A549 (cell line): ENCODE data around the gene COQ10A. TPM values are rescaled to one million over a fixed set of nuclear protein-coding genes. Genes with fewer than 3 reads are reported as not detected.

Source experiments
- ATAC-seq, 2 experiments: fragments of 200-7000 bp in 1 of 2; fragments of >200 bp in 1 of 2; cut with Nextera tagmentation in 1 of 2; cut with Tn5 transposase in 1 of 2; 3 replicates each; pipeline versions ENCODE4 v1.8.0 to v1.9.1; 2018 to 2020; ENCODE audit warnings: mild to moderate bottlenecking in 1 of 2, moderate library complexity in 1 of 2
- CTCF ChIA-PET: fragments of 300-600 bp; sonication (Branson Sonifier 250); formaldehyde crosslinking; extraction: SDS; loops from one replicate; lab custom pipeline; 2021; ENCODE audit warnings: antibody characterized with exemption, inconsistent platforms; lab: Yijun Ruan, JAX
- POLR2A ChIA-PET: fragments of 350-600 bp; formaldehyde crosslinking; extraction: SDS; loops from one replicate; lab custom pipeline; 2021; ENCODE audit warnings: antibody characterized with exemption, inconsistent platforms; lab: Yijun Ruan, JAX
- DNase-seq, 2 experiments: peaks; one replicate each; pipeline versions ENCODE4 v3.0.0 to v3.0.0-alpha.2; 2011 to 2016; ENCODE audit warnings: low read depth in 1 of 2, low spot score in 1 of 2
- FAIRE-seq: peaks from 2 replicates; lab custom pipeline; 2011; peaks lifted over from hg19 to GRCh38; lab: Jason Lieb, UNC
- H3K27ac ChIP-seq, 2 experiments: fragments of >200 bp; sonication (Bioruptor Twin); formaldehyde crosslinking; 3 replicates each; pipeline ENCODE4 v1.5.1; 2016 to 2017
- H3K4me1 ChIP-seq: fragments of >200 bp; sonication (Bioruptor Twin); formaldehyde crosslinking; 3 replicates; pipeline ENCODE4 v1.6.1; 2016
- H3K4me2 ChIP-seq: fragments of >200 bp; sonication (Bioruptor Twin); formaldehyde crosslinking; 3 replicates; pipeline ENCODE4 v1.6.1; 2016
- H3K4me3 ChIP-seq: fragments of >200 bp; sonication (Bioruptor Twin); formaldehyde crosslinking; 3 replicates; pipeline ENCODE4 v1.5.1; 2016
- H3K9me3 ChIP-seq: fragments of >200 bp; sonication (Bioruptor Twin); formaldehyde crosslinking; 3 replicates; pipeline ENCODE4 v1.6.1; 2016
- BHLHE40 ChIP-seq: IDR thresholded peaks from 2 replicates; pipeline ENCODE4 v1.6.1; 2012; ENCODE audit warnings: low read depth, low read length, inconsistent platforms
- CBX8 ChIP-seq: fragments of 200-600 bp; sonication (generic); IDR thresholded peaks from 2 replicates; pipeline ENCODE4 v1.6.1; 2016
- CEBPB ChIP-seq, 2 experiments: fragments of >200 bp in 1 of 2; sonication (Bioruptor Twin) in 1 of 2; formaldehyde crosslinking in 1 of 2; IDR thresholded peaks; 2 replicates each; pipeline ENCODE4 v1.6.1; 2012 to 2016
- CHD2 ChIP-seq: fragments of 150-350 bp; IDR thresholded peaks from 2 replicates; pipeline ENCODE4 v1.6.1; 2014; ENCODE audit warnings: low read length; ENCODE audit not compliant: partially characterized antibody
- CHD4 ChIP-seq: fragments of 200-600 bp; sonication (generic); IDR thresholded peaks from 2 replicates; pipeline ENCODE4 v1.6.1; 2016; ENCODE audit warnings: antibody characterized with exemption, mild to moderate bottlenecking, borderline replicate concordance
- EP300 ChIP-seq, 2 experiments: fragments of >200 bp; sonication (Bioruptor Twin); formaldehyde crosslinking; IDR thresholded peaks; 2 replicates in 1 of 2; 3 replicates in 1 of 2; pipeline ENCODE4 v1.6.1; 2016 to 2017
- ESRRA ChIP-seq: fragments of 150-350 bp; IDR thresholded peaks from 2 replicates; pipeline ENCODE4 v1.6.1; 2014; ENCODE audit warnings: mild to moderate bottlenecking, low read length, borderline replicate concordance
- FOSB ChIP-seq: fragments of 250-450 bp; sonication (Bioruptor Pico); IDR thresholded peaks from 2 replicates; pipeline ENCODE4 v1.5.0; 2020; ENCODE audit warnings: mild to moderate bottlenecking, moderate library complexity
- FOSL2 ChIP-seq, 2 experiments: fragments of 450-650 bp in 1 of 2; fragments of >200 bp in 1 of 2; sonication (Bioruptor Twin) in 1 of 2; formaldehyde crosslinking; IDR thresholded peaks; 2 replicates each; pipeline versions ENCODE4 v1.5.0 to v1.6.1; 2016 to 2020; ENCODE audit warnings: mild to moderate bottlenecking in 1 of 2, moderate library complexity in 1 of 2
- FOXS1 ChIP-seq: fragments of 250-450 bp; sonication (Bioruptor Pico); IDR thresholded peaks from 2 replicates; pipeline ENCODE4 v1.5.0; 2020; ENCODE audit warnings: mild to moderate bottlenecking, moderate library complexity
- GATA3 ChIP-seq: IDR thresholded peaks from 2 replicates; pipeline ENCODE4 v1.6.1; 2012; ENCODE audit warnings: borderline replicate concordance
- HEYL ChIP-seq: fragments of 250-450 bp; sonication (Bioruptor Pico); IDR thresholded peaks from 2 replicates; pipeline ENCODE4 v1.8.0; 2021; ENCODE audit warnings: mild to moderate bottlenecking, moderate library complexity
- HOXA7 ChIP-seq: fragments of 250-450 bp; sonication (Bioruptor Pico); IDR thresholded peaks from 2 replicates; pipeline ENCODE4 v1.5.0; 2020; ENCODE audit warnings: mild to moderate bottlenecking, moderate library complexity
- HOXB13 ChIP-seq: fragments of 250-450 bp; sonication (Bioruptor Pico); IDR thresholded peaks from 2 replicates; pipeline ENCODE4 v1.5.0; 2020; ENCODE audit warnings: low read depth, mild to moderate bottlenecking, moderate library complexity
- JUNB ChIP-seq: fragments of >200 bp; sonication (Bioruptor Twin); formaldehyde crosslinking; IDR thresholded peaks from 2 replicates; pipeline ENCODE4 v1.6.1; 2016
- KDM1A ChIP-seq: fragments of 200-600 bp; sonication (generic); IDR thresholded peaks from 2 replicates; pipeline ENCODE4 v1.6.1; 2016; ENCODE audit warnings: low read depth, mild to moderate bottlenecking
- MAZ ChIP-seq: fragments of 150-350 bp; IDR thresholded peaks from 2 replicates; pipeline ENCODE4 v1.6.1; 2014; ENCODE audit warnings: antibody characterized with exemption, low read depth, low read length, borderline replicate concordance
- PHF8 ChIP-seq: fragments of 200-600 bp; sonication (generic); IDR thresholded peaks from 2 replicates; pipeline ENCODE4 v1.6.1; 2016; ENCODE audit warnings: low read depth, mild to moderate bottlenecking, antibody characterized with exemption, moderate library complexity, borderline replicate concordance
- POLR2A ChIP-seq: IDR thresholded peaks from 2 replicates; pipeline ENCODE4 v1.6.1; 2012; ENCODE audit warnings: mild to moderate bottlenecking, low read length
- RARB ChIP-seq: fragments of 250-450 bp; sonication (Bioruptor Pico); IDR thresholded peaks from 2 replicates; pipeline ENCODE4 v1.8.0; 2021; ENCODE audit warnings: mild to moderate bottlenecking, moderate library complexity
- RCOR1 ChIP-seq: fragments of 150-350 bp; IDR thresholded peaks from 2 replicates; pipeline ENCODE4 v1.6.1; 2014; ENCODE audit warnings: antibody characterized with exemption, low read length, low read depth
- RNF2 ChIP-seq: fragments of 200-600 bp; sonication (generic); IDR thresholded peaks from 2 replicates; pipeline ENCODE4 v1.6.1; 2016; ENCODE audit warnings: low read depth, mild to moderate bottlenecking, antibody characterized with exemption, moderate library complexity, borderline replicate concordance
- SREBF2 ChIP-seq: fragments of 450-650 bp; IDR thresholded peaks from 2 replicates; pipeline ENCODE4 v1.6.1; 2014; ENCODE audit warnings: mild to moderate bottlenecking, moderate library complexity
- TFCP2L1 ChIP-seq: fragments of 250-450 bp; sonication (Bioruptor Pico); IDR thresholded peaks from 2 replicates; pipeline ENCODE4 v1.5.0; 2021; ENCODE audit warnings: mild to moderate bottlenecking
- ZC3H11A ChIP-seq: fragments of 450-650 bp; IDR thresholded peaks from 2 replicates; pipeline ENCODE4 v1.6.1; 2014; ENCODE audit warnings: antibody characterized with exemption, mild to moderate bottlenecking
- ZFP36 ChIP-seq: fragments of 450-650 bp; IDR thresholded peaks from 2 replicates; pipeline ENCODE4 v1.6.1; 2014; ENCODE audit warnings: borderline replicate concordance; ENCODE audit not compliant: partially characterized antibody
- ZNF302 ChIP-seq: fragments of 250-450 bp; sonication (Bioruptor Pico); IDR thresholded peaks from 2 replicates; pipeline ENCODE4 v1.9.0; 2021; ENCODE audit warnings: inconsistent platforms, mild to moderate bottlenecking, moderate library complexity
- WGBS: methylation state at CpG from one replicate; pipeline ENCODE4 v1.1.6; 2017; ENCODE audit errors: missing lambda C conversion rate; 5-methylcytosine and 5-hydroxymethylcytosine counted together
- polyA plus RNA-seq, 4 experiments: library from polyadenylated mRNA; depleted of rRNA in 3 of 4; stranded (reverse); fragments of >200 nt; fragmentation: RNase III in 1 of 4; extraction: RNeasy Plus Mini Kit Qiagen cat#74134 plus additional on column Dnase treatment in 1 of 4; gene quantifications; 2 replicates in 3 of 4; 3 replicates in 1 of 4; pipeline ENCODE4 v1.2.3, GENCODE V29; 2011 to 2017
- TF ChIP-seq, protein P1 (sequence below): fragments of 450-650 bp; IDR thresholded peaks from 2 replicates; pipeline ENCODE4 v1.6.1; 2014; ENCODE audit warnings: antibody characterized with exemption
- TF ChIP-seq, protein P2 (sequence below): IDR thresholded peaks from 2 replicates; pipeline ENCODE4 v1.6.1; 2012
- TF ChIP-seq, protein P3 (sequence below): fragments of >200 bp; sonication (Bioruptor Twin); formaldehyde crosslinking; IDR thresholded peaks from 3 replicates; pipeline ENCODE4 v1.6.1; 2016

The COQ10A gene
- polyA plus RNA-seq, 2 of the 4 experiments (the other 2 are of a cell fraction), result 23.5 to 40.9 TPM

DNA sequence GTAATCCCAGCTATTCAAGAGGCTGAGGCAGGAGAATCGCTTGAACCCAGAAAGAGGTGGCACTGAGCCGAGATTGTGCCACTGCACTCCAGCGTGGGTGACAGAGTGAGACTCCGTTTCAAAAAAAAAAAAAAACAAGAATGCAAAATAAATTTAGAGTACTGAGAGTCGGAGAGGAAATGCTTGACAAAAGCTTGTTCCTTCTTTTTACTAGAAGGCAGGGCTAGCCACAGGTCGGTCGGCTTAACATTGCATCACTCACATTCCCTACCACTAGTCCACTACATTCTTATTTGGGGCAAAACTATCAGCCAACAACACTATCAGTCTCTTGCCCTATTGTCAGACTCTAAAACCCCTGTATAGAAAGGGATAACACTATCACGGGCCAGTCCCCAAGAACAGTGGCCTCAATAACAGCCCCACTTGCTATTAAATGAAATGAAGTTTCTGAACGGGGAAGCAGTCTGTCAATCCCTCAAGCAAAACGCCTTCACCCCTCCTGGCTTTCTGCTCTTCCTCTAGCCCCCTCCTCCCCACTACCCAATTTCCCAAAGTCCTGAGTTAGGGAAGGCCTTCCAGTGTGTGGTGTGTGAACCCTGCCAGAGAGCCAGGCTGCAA lies 46.0 kb upstream of the COQ10A start:
- TF ChIP-seq CEBPB (IDR thresholded peaks at IDR 0.05) (0 out of 4 replicates have a peak, but pooled peaks of 1 of the 2 experiments have one; percentile 5), HOXB13 (no peak)
- ChIA-PET POLR2A (interaction anchor here (1.0 to 2.3 kb wide), 7 partner anchors 10 to 103 kb away, joined by 4 to 34 read pairs (median 10); partner anchors contain the start of genes COQ10A, SMARCC2 and ZC3H10), CTCF (interaction anchor here (0.6 to 4.2 kb wide), 17 partner anchors 9 to 416 kb away, joined by 3 to 67 read pairs (median 5); partner anchors contain the start of genes ANKRD52, SMARCC2 and ZC3H10)
- no peak for FAIRE-seq
- H3K4me2 ChIP-seq, result peak overlapping the region; percentile 94
- 55% methylated on average over 10 of the region's 10 CpGs for WGBS
- peaks cover 26% of the 10 kb centered on the region for H3K4me1 ChIP-seq
- H3K4me3 ChIP-seq, result peak overlapping the region; percentile 71
- H3K27ac ChIP-seq, result peak overlapping the region; percentile 91 to 94
- no peak for ATAC-seq
- no peaks in the 10 kb centered on the region for H3K9me3 ChIP-seq
- DNase-seq, result no peak

DNA sequence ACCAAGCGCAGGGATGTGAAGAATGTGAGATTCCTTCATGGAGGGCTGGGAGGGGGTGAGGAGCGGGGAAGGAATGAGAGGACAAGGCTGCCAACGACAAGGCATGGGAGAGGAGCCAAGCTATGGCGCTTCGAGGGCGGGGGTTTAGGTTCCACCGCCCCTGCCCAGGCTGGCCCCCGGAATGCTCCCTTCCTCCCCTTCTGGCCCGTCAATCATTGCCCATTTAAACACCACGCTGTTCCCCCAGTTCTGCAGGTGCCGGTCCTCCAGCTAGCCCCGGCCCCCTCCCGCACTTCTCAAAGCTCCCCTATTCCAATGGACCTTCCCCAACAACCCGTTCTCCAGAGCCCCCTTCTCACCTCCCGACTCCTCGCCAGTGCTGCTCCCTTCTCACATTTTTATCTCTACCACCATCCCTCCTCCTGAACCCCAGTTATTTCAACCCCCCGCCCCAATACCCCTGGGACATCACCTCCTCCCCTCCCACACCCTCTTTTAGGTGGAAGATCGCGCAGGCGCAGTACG lies 45.4 kb upstream of the COQ10A start:
- CTCF ChIA-PET, result interaction anchor here (0.6 to 4.2 kb wide), 20 partner anchors 9 to 483 kb away, joined by 3 to 67 read pairs (median 4); partner anchors contain the start of genes ANKRD52, SMARCC2 and ZC3H10
- TF ChIP-seq, protein P1, sequence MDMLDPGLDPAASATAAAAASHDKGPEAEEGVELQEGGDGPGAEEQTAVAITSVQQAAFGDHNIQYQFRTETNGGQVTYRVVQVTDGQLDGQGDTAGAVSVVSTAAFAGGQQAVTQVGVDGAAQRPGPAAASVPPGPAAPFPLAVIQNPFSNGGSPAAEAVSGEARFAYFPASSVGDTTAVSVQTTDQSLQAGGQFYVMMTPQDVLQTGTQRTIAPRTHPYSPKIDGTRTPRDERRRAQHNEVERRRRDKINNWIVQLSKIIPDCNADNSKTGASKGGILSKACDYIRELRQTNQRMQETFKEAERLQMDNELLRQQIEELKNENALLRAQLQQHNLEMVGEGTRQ, result no peak
- no peak for TF ChIP-seq RARB
- no peak; the same call in 1 of the 2 replicates for TF ChIP-seq PHF8
- TF ChIP-seq MAZ, result no peak
- no peak for TF ChIP-seq CEBPB (IDR thresholded peaks at IDR 0.05)
- no peak for TF ChIP-seq SREBF2
- TF ChIP-seq RNF2, result no peak
- ATAC-seq (peak; percentile 7 to 10), DNase-seq (peak; percentile 39 to 87), FAIRE-seq (no peak)
- H3K27ac ChIP-seq, result peak overlapping the region; percentile 91 to 94
- peaks cover 26% of the 10 kb centered on the region for H3K4me1 ChIP-seq
- H3K4me3 ChIP-seq, result peak overlapping the region; percentile 71
- peak overlapping the region; percentile 94 for H3K4me2 ChIP-seq
- no peaks in the 10 kb centered on the region for H3K9me3 ChIP-seq
- POLR2A ChIA-PET, result interaction anchor here (0.8 to 2.3 kb wide), 22 partner anchors 10 to 287 kb away, joined by 3 to 34 read pairs (median 6); partner anchors contain the start of genes ANKRD52, COQ10A, ESYT1 and PA2G4
- WGBS, result 2% methylated on average over 19 of the region's 21 CpGs

DNA sequence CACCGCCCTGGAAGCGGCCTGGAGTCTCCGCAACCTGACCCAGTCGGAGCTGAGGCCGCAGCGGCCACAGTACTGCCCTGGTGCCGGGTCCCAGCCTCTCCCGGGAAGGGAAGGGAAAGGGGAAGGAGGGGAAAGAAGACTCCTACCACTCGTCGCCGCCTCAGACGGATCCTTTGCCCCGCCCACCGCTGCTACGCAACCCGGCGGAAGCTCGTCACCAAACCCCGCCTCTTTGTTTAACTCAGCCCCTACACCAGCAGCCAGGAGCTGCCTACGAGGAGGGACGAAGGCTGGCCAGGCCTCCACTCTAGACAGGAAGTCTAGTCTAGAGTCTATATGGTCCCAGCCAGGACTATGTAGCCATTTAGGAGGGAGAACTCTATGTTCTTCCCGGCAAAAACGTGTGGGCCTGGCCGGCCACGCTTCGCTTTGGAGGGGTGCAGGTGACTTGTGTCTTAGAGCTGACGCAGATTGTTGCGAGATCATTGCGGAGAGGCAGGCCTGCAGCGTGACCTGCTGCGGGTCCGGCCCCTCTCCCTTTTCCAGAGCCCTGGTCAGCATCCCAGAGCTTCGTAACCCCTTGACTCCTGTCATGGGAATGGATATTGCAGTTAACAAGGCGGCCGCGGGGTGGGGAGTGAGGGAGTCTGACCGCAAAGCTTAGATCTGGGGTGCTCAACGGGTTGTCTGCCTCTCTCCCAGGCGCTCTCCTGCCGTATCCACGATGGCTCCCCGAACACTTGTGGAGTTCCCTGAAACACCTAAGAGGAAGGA lies 44.8 kb upstream of the COQ10A start, which contains the start of gene RNF41:
Gene RNF41 (minus strand): TSS at position 166 of the 774 bp plus-strand sequence. CDS start 7,875 bp downstream, outside the sequence.
- Histone ChIP-seq H3K9me3 (no peaks in the 10 kb centered on the region), H3K4me3 (peak within 1 kb of the TSS; percentile 71), H3K4me1 (peaks cover 26% of the 10 kb centered on the region), H3K27ac (peak within 1 kb of the TSS; percentile 91 to 94), H3K4me2 (peak within 1 kb of the TSS; percentile 94)
- CTCF ChIA-PET, result interaction anchor here (0.5 to 4.2 kb wide), 28 partner anchors 10 to 483 kb away, joined by 3 to 67 read pairs (median 4); partner anchors contain the start of genes ANKRD52, SMARCC2 and ZC3H10
- 8% methylated on average over 33 of the region's 42 CpGs for WGBS
- POLR2A ChIA-PET, result interaction anchor here (0.8 to 2.3 kb wide), 23 partner anchors 9 to 287 kb away, joined by 3 to 34 read pairs (median 5); partner anchors contain the start of genes ANKRD52, COQ10A, ESYT1 and PA2G4
- ATAC-seq, result peak; percentile 82 to 89
- peak; percentile 97 to 100 for DNase-seq
- FAIRE-seq, result no peak
- TF ChIP-seq CEBPB (IDR thresholded peaks at IDR 0.05), result 0 out of 4 replicates have a peak, but pooled peaks of 1 of the 2 experiments have one; percentile 19
- no peak for TF ChIP-seq CBX8
- peak; percentile 74 for TF ChIP-seq POLR2A
- TF ChIP-seq FOSL2 (IDR thresholded peaks at IDR 0.05), result no peak
- no peak for TF ChIP-seq FOSL2 (CRISPR knock-in tag; IDR thresholded peaks at IDR 0.05)
- no peak for TF ChIP-seq EP300 (IDR thresholded peaks at IDR 0.05)
- no peak for TF ChIP-seq CHD4
- TF ChIP-seq RNF2, result no peak
- peak; percentile 33; the same call in 1 of the 2 replicates for TF ChIP-seq GATA3
- TF ChIP-seq ZFP36, result no peak
- no peak for TF ChIP-seq HOXB13
- TF ChIP-seq, protein P2, sequence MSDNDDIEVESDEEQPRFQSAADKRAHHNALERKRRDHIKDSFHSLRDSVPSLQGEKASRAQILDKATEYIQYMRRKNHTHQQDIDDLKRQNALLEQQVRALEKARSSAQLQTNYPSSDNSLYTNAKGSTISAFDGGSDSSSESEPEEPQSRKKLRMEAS, result peak; percentile 64
- TF ChIP-seq KDM1A, result no peak
- no peak for TF ChIP-seq ESRRA
- TF ChIP-seq CHD2, result no peak
- no peak for TF ChIP-seq FOXS1 (CRISPR knock-in tag)
- no peak for TF ChIP-seq JUNB
- TF ChIP-seq TFCP2L1 (CRISPR knock-in tag), result no peak
- TF ChIP-seq FOSB (CRISPR knock-in tag), result no peak
- TF ChIP-seq, protein P3, sequence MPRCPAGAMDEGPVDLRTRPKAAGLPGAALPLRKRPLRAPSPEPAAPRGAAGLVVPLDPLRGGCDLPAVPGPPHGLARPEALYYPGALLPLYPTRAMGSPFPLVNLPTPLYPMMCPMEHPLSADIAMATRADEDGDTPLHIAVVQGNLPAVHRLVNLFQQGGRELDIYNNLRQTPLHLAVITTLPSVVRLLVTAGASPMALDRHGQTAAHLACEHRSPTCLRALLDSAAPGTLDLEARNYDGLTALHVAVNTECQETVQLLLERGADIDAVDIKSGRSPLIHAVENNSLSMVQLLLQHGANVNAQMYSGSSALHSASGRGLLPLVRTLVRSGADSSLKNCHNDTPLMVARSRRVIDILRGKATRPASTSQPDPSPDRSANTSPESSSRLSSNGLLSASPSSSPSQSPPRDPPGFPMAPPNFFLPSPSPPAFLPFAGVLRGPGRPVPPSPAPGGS, result peak; percentile 93; the same call in 1 of the 3 replicates
- no peak for TF ChIP-seq HEYL
- no peak for TF ChIP-seq BHLHE40
- TF ChIP-seq ZNF302 (CRISPR knock-in tag), result no peak
- no peak for TF ChIP-seq RCOR1
- TF ChIP-seq RARB, result no peak
- TF ChIP-seq ZC3H11A, result no peak
- TF ChIP-seq HOXA7 (CRISPR knock-in tag), result no peak
